Measurements from ENCODE around the gene CNTN6. TPM values are rescaled to one million over a fixed set of nuclear protein-coding genes. Genes with fewer than 3 reads are reported as not detected.

The CNTN6 gene
- total RNA-seq (2014; rRNA removed), result not detected in 2 replicates
- polyA plus RNA-seq (2012), result not detected

DNA sequence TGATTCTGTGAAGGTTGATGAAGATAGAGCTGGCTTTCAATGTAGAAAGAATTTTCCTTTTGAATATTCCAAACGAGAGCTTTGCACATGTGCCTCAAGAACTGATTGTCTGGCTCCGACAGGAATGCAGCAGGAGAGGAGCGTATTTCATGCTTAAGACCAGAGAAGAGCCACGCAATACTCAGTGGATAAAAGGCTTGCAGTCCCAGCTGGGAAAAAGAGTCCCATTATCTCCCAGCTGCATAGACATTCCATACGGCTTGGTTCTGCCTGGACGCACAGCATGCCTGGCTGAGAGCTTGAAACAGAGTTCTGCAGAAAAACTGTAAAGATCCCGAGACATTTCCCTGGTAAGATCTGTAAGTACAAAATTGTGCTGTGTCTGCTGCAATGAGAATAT lies at the start of gene CNTN6:
Gene CNTN6, plus strand, starts transcription at position 254 of the 400 bp plus-strand sequence. CDS start 54,985 bp downstream, outside the sequence.
- no peak for DNase-seq (ENCODE audit: low read depth)

DNA sequence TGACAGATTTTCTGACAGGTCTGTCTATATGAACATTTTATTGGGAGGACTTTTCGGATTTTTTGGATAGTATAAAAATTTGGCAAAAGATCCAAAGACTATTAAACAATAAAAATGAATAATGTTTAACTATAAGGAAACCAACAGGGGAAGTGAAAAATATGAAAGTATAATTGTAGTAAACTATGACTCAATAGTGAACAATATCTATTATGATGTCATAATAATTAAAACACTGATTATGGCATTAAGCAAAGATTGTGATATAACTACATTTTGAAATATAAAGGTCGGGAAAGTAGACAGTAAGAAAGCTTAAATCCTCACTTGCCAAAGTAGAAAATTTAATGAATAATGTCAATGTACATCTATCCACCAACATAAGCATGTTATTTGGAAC lies 44.3 kb upstream of the CNTN6 start:
- DNase-seq (ENCODE audit: low read depth), result no peak

DNA sequence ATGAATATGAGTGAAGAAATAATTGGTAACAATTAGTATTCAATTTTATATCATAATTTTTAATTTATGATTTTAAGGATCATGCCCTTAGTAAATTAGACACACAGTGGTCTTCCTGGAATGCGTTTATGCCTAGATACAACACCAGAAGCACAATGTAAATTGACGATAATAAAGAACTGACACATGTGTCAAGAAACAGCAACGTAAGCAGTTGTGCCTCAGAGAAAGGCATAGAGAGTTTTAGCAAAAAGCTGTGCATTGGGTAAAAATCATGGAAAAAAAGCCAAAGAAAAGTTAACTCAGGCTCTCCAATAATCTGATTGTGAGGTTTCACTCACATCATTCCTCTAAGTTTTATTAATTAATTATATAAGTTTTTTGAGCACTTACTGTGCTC lies 37.0 kb upstream of the CNTN6 start:
- no peak for DNase-seq (ENCODE audit: low read depth)

DNA sequence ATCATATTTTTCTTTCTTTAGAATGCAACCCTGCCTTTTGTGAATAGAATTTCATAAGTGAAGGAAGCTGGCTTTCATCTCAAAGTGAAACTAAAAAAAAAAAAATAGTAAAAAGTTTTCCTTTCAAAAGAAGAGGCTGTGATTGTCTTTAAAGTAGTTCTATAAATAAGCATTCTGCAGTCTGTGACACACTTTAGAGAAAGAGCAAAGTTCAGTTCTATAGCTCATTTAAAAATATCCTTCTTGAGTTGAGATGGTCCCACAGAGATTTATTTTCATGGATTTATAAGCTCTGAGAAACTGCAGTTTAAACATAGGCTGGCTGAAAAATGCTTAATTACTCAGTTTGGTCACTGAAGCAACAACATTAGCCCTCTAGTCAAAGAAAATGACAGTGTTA lies 36.1 kb upstream of the CNTN6 start:
- no peak for DNase-seq (ENCODE audit: low read depth)

DNA sequence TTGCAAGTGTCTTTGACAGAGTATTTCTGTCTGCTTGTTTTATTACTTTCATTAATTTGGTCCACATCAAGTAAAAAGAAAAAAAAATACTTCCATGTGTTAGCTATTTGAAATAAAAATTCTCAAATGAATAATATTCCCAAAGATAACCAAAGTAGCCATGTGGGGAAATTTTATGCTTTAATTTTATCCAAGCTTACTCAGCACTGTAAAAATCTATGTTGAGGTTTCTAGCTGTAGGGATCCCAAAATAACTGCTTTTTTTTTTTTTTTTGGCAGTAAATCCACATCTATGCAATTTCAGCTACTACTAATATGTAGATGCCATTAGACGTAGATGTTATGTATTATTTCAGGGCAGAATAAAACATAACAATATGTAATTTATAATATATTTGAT lies 35.4 kb upstream of the CNTN6 start:
- no peak for DNase-seq (ENCODE audit: low read depth)

DNA sequence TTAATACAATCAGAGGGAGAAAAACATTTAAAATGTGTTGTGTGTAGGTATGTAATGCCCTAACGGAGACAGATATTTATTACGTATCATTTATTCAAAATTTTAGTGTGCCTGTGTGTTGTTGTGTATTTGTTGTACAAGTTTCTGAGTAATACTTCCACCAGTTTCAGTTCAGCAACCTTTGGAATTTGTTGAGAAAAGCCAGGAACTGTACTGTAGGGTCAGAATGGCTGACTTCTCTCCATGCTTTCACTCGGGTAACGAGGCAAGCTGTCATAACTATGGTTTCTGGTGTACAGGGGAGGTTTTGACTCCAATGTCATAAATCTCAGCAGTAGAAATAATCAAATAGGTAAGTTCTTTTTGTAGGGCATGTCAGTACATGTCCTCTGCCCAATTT lies 23.8 kb upstream of the CNTN6 start:
- no peak for DNase-seq (ENCODE audit: low read depth)

DNA sequence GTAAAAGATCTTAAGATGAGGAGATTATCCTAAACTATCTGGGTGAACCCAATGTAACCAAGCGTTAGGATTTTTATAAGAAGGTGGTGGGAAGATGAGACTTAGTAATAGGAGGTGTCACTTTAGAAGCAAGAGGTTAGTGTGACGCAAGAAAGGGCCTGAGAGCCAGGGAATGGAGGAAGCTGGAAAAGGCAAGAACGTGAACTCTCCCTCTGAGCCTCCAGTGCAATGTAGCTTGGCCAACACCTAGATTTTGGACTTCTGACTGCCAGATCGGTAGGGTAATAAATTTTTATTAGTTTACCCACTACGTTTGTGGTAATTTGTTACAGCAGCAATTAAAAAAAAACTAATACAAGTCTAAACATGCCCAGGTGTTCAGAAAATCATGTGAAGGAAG lies 20.8 kb upstream of the CNTN6 start:
- no peak for DNase-seq (ENCODE audit: low read depth)

DNA sequence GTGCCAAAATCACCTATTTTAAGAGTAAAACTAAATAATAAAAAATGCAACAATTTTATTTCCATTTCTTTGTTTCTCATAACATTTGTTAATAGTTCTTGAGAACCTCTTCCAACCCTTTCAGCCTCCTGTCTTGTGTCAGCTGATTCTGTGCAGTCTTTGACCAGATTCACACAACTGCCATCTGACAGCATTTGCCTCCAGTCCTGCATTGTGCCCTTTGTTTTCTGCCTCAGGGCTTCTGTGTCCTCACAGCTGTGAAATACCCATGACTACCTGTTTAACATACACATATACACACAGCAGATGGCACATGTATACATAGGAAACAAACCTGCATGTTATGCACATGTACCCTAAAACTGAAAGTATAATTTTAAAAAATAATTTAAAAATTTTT lies 13.2 kb upstream of the CNTN6 start:
- DNase-seq (ENCODE audit: low read depth), result no peak

DNA sequence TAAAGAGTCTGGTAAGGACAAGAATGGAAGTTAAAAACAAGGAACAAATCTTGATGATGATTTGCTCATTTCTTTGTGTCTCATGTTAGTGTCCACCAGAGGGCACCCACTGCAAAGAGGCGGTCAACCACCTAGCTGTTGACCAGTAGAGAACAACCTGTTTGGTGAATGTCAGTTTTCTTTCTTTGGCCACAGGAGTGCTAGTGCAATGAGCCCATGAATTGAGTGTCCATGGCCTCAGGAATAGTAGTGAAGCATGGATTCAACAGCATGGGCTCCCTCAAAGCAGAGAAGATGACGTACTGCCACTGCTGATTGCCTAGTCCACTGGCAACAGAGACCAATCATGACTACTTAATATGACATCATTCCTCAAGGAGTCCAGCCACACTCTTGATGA lies 10.7 kb upstream of the CNTN6 start:
- no peak for DNase-seq (ENCODE audit: low read depth)

DNA sequence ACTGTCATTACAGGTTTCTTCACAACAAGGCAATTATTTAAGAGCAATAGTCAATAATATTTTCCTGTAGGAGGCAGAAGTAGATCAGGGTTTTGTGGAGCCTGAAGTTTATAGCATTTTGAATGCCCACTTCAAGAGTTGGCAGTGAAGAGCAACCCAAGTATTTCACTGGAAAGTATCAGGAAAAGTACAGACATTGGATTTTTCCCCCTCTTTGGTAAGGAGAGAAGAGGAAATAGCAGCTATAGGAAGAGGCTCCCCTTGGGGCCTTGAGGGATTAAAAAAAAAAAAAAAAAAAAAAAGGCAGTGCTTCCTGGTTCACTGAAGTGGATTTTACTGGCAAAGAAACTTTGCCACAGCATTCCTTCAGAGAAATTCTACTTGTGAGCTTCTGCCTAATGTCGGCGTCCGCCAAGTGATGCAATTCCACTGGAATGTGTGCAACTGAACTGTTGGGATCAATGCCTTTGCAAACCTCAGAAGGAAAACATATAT lies 5.7 kb upstream of the CNTN6 start:
- DNase-seq (ENCODE audit: low read depth), result no peak

DNA sequence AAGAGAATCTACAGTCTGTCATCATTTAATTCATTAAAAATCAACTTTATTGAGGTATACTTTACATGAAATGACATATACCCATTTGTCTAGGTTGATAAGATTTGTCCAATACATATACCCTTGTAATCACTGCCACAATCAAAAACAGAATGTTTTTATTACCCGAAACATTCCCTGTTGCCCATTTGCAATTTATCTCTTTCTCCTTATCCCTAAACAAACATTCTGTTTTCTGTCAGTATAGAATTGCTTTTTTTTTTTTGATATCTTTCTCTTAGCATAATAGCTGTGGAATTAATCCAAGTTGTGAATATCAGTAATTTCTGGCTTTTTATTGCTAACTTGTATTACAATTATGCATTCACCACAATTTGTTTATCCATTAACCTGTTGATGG lies 4.3 kb upstream of the CNTN6 start:
- no peak for DNase-seq (ENCODE audit: low read depth)

DNA sequence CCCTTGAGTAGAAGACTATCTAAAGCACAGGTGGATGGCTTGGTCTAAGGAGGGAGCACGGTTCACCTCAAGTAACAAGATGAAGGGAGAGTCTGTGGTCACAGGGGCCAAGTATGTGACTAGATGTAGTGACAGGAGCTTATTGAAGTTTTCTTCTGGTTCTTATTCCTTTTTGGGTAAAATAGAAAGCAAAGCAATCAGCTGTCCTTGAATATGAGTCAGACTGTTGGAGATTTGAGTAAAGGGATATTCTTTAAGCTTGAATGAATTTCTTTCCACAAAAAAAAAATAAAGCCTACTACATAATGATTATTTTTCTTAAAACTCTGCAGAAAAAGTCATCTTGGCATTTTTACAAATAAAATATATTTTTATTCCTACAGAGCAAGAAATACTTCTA lies 1.5 kb upstream of the CNTN6 start:
- no peak for DNase-seq (ENCODE audit: low read depth)

DNA sequence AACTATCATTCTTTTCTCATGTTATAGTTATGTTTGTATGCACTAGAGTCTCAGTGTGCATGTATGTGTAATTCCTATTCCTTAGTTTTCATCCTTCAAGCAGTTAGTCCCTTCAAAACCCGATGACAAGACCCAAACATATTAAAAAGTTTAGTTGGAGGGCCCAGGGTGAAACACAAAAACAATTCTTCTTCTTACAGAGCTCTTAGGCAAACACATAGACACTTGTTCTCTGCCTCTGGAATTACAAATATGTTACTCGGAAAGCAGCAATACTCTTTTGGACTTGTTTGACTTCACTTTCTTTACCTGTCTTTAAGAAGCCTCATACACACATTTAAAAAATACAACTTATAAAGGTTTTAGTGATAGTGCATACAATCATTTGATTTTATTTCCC lies 763 bp upstream of the CNTN6 start:
- no peak for DNase-seq (ENCODE audit: low read depth)

DNA sequence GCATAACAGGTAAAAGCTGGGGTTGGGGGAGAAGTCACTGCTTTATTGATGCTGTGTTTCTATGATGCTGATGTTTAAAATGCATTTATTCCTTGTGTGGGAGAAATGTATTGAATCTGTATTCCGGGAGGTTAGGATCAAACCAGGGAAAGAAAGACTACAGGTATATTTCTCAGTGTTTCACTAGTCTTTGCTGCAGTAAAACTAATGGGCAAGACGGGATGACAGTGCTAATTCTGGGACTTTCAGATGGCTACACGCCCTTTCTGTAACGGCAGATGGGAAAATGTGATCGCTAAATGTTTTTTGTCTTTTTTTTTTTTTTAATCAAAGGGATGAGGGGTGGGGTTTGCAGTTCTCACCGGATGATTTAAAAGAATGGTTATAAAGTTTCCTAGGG lies 393 bp downstream of the CNTN6 start:
- DNase-seq (ENCODE audit: low read depth), result no peak

DNA sequence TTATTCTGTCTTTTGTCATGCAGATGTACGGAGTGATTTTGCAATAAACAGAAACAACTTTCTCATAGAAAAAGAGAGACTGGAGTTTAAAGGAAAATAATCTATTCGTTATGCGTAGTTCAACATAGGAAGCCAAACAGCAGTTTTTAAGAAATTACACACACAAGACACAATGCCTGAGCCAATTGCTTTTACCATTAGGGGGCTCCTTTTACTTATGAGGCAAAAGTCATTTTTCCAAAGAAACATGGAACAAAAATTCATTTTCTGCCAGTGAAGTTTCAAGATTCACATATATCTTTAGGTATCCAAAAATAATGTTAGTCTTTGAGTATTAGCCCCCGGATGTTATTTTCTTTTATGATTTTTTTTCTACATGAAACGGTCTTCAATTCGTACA lies 10.7 kb downstream of the CNTN6 start:
- no peak for DNase-seq (ENCODE audit: low read depth)

DNA sequence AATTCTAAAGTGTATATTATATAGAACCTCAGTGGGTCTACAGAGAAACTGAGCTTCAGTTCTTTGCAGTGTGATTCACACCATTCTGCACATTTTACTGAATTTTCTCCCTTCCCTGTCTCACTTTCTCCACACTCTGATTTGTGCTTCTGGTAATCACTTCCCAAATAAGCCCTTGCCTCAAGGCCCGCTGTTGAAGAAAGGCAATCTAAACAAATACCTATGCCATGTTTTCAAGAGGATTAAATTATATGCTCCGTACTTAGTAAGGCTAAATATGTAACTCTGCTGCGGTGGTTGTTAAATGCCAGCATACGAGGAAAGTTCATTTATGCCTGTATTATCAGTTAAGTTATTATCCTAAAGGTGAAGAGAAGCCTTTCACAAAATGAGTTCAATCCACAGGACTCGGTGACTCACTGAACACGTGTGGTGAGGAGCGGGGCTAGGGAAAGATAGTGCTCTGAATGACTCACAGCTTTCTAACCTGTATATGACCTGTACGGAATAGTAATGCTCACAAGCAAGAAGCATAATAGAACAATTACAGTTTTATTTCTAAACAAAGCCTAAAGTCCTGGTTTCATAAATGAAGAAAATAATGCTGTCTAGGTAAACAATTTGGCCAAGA lies 25.1 kb downstream of the CNTN6 start:
- no peak for DNase-seq (ENCODE audit: low read depth)

DNA sequence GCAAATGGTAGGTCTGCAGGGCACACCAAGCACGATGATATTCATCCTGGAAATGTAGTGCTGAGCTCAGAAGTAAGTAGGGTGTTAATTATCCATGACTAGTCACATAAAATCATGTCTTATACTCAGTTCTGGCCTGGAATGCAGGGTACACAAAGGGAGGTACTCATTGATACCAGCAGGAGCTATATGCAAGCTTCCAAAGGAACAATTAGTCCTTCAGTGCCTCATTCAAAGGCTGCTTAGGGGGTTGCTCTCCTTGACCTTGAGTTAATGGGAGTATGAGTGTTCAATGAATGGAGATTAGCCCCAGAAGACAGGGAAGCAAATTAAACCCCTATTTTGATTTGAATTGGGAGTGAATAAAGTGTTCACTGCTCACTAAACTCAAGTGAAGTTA lies 38.3 kb downstream of the CNTN6 start:
- DNase-seq (ENCODE audit: low read depth), result no peak

DNA sequence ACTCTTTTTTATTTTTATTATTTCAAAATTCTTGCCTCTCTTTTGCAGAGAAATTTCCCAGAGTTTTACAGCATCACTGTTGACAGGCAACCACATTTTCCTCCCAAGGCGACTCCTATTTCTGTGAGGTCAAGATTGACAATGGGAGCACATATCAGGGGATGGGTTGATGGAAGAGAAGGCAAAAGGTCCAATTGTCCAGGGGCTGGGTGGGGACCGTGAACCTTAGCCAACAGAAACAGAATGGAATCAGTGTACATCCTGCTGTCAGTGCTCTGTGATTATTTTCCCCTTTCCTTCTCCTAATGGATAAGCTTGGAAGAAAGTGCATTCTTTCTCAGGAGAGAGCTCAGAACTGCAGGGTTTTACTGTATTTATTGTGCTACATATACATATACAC lies 42.4 kb downstream of the CNTN6 start:
- no peak for DNase-seq (ENCODE audit: low read depth)

DNA sequence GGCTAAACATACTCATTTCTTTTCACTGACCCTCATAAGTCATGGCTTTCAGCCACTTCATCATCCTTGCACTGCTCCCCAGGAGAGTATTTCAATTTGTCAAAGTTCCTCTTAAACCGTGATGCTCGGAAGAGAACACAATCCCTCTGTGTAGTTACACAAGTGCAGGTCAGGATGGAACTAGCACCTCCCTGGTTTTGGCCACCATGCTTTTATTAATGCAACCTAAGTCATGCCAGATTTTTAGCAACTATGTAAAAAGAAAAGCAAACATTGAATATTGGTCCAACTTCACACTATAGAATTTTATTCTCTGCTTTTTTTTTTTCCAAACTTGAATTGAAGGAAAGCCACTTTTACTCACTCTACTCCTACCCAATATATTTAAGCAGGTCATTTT lies 45.2 kb downstream of the CNTN6 start:
- no peak for DNase-seq (ENCODE audit: low read depth)

DNA sequence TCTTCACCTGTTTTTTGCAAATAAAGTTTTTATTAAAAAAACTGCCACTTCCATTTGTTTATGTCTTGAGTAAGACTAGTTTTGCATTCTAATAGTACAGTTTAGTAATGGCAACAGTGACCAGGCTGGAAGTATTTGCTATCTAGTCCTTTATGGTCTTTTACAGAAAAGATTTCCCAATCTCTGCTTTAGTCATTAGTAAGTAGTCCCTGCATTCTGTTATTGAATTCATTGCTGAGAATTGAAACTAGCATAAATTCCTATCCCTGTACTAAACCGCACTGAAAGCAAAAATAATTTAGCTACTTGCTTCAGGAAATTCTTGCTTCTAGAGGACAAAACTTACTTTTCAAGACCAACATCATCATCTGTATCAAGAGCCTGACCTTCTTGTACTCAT lies 46.2 kb downstream of the CNTN6 start:
- no peak for DNase-seq (ENCODE audit: low read depth)

DNA sequence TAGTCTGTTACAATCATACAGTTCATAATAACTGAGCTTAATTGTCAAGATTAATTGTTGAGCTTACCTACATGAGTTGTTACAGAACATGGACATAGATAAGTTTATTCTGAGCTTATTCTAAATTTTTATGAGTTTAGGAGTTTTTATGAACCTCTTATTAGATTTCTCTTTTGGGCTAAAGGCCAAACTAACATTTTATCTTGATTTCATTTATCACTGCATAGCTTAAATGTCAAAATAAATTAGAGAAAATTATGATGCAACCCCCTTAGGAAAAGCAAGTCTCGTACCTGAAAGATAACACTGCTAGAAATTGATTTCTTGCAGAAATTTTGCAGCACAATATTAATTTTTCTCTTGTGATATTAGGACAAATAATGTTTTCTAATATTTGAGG lies 54.5 kb downstream of the CNTN6 start:
- DNase-seq (ENCODE audit: low read depth), result no peak

DNA sequence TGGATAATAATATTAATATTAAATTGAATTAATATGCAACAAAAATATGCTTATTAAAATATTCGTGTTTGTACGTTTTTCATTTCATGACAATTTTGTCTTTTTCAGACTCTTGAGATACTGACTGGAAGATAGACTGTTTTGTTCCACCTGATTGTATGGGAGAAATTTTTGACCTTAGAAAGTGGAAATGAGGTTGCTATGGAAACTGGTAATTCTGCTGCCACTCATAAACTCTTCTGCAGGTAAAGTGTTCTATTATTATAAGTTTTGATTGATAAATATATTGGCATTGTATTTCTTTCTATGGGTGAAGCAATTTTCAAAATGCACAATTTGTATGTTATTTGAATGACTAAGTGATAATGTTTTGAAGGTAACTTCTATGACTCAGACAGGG lies 55.0 kb downstream of the CNTN6 start:
- no peak for DNase-seq (ENCODE audit: low read depth)

DNA sequence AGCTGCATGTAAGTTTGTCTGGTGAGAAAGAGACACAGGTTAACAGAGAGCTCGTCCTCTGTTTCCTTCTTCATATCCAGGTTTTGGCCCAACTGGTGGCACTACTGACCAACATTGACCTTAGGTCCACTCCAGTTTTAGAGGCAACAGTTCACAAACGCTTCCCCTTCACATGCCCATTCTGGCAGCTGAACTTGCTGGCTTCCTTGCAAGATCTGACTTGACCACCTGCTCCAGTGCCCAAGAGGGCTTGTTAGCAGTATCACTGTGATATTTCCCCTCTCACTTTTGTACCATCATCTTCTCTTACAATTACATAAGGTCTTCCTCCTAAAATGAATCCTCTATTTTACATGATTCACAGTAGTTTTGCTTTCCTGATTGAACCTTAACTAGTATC lies 71.3 kb downstream of the CNTN6 start:
- DNase-seq (ENCODE audit: low read depth), result no peak

DNA sequence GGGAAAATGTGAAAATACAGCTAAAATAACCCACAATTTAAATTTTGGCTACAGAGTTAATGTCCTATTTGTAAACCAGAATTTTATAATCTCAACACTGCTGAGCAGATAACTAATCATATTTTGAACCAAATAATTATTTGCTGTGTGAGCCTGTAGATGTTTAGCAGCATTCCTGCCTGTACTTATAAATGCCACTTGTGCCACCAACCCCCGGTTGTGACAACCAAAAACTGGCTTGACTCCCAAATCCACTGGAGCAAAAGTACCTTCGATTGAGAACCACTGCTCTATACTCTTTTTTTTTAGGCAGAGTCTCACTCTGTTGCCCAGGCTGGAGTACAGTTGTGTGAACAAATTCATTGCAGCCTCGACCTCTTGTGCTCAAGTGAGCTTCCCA lies 78.5 kb downstream of the CNTN6 start:
- DNase-seq (ENCODE audit: low read depth), result no peak

Measured in LHCN-M2 (cell line).